T47D (cell line): ENCODE results near the gene TUBB2A.
"Not testable (repeated sequence)": the region's sequence is repeated elsewhere in the genome, so short reads cannot be mapped to it uniquely, and the experiment has no call there.

Experiments
- DNase-seq, 2 experiments: peaks; one replicate each; pipeline versions ENCODE4 v3.0.0 to v3.0.0-alpha.2; 2011 to 2012; ENCODE audit warnings: low read depth in 1 of 2, low spot score in 1 of 2
- JUND ChIP-seq: IDR thresholded peaks from 2 replicates; pipeline ENCODE4 v1.6.1; 2012; ENCODE audit warnings: low read depth
- in situ Hi-C: cut with HindIII; loops from 2 replicates; pipeline ENCODE4 v1.10.0; 2016; ENCODE audit warnings: low sequenced_read_pairs, low pct_unique_long_range_greater_than_20kb

TUBB2A gene

DNA sequence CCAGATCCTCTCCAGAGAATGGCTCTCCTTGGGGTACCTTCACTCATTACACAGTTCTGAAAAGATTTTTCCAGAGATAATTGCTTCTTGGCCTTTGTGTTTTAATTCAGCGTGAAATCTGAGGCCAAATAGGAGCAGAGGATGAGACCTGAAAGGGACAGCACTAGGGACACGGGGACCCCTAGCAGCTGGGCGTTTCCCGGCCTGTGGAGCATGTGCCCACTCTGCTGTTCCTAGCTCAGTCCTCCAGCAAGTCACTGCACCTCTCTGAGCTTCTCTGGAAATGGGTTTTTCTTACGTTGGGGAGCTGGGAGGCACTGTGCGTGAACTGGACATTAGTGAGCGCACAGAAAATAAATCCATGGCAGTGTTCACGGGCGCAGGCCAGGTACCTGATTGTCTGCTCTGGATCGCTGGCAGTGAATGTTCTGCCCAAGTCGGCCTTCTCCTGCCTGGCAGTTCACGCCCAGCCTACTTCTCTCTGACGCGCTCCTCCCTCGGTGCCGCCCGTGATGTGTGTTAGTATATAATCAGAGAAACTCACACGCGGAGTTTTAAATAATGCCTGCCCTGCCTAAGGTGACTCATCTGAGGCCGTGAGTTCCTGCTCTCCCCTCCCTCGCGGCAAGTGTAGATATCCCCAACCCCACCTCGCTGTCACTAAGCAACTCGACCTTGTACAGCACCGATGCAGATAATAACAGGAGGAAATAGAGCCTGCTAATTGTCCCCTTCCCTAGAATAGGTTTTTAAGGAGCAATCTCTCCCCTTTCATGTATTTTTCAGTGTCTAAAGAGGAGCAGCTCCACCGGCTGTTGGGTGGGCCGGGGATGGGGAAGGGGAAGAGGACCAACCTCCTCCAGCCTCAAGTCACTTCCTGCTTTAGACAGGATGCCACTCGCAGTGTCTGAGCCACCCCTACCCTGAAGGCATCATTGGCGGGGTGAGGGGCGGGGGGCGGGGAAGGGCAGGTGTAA lies 2.7 kb upstream of the TUBB2A start:
- no peak for DNase-seq
- no peak for TF ChIP-seq JUND
- in situ Hi-C loops, result no loop called here

DNA sequence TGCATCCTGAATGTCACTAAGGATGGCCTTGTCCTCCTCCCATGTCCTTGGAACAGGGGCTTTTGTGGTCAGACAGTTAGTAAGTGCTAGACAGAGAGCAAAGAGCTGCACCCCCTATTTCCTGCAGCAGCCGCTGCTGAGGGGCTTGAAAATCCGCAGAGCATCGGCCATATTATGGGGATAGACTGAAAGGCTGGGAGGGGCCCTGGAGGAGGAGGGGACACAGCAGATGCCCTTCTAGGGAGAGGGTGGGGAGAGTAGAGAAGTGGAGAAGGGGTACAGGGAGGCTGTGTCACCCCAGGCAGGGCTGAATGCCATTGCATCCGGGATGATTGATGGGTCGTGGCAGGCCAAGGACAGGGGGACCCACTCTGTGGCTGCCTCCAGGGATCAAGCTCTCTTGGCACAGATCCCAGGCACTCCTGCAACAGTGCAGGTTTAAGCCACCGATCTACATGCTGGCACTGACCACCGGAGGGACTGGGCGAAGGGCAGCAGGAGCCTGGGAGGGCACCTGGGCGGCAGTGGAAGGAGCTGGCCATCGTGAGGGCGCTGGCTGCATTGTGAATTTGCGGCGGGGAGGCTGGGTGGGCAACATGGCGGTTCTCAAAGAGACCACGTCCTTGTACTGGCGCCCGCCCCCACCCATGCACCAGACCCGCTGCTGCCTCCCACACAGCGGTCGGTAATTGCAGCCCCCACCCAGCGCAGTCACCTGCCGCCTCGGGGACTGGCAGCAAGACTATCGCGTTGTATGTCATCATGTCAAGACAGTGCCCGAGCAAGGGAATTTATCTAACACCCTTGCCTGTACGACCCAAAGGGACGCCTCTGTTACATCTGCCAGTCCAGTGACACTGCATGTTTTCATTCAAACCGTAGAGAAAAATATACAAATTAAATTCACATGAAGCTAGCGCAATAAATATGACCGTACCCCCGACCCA lies 887 bp downstream of the TUBB2A start:
- in situ Hi-C loops, result not testable (repeated sequence)
- peak in 1 of 2 experiments; percentile 27 for DNase-seq

DNA sequence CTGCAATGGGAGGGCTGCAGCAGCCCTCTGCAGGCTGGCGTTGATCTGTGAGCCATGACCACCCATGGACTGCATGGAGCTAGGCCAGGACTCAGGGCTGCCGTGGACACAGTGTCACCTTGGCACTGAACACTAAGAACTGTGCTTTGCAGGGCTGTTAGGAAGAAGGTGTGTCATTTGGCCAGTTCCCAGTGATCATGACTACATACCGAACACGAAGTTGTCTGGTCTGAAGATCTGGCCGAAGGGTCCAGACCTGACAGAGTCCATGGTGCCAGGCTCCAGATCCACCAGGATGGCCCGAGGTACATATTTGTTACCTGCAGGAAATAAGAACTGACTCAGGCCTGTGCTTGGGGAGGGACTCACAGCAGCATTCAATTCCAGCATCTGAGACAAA lies 1.9 kb downstream of the TUBB2A start:
- in situ Hi-C loops, DNase-seq: not testable (repeated sequence)

DNA sequence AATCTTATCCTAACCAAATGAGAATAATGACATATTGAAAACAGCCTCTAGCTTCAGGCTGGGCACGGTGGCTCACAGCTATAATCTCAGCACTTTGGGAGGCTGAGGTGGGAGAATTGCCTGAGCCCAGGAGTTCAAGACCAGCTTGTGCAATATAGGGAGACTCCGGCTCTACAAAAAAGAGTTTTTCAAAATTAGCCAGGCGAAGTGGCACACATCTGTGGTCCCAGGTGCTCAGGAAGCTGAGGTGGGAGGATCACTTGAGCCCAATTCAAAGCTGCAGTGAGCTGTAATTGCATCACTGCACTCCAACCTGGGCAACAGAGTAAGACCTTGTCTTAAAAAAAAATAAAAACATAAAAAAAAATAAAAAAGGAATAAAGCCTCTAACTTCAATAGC lies 4.7 kb downstream of the TUBB2A start:
- DNase-seq, result no peak
- in situ Hi-C loops, result no loop called here
- no peak for TF ChIP-seq JUND

GRCh38 chr6:3151691-3152090 lies 5.7 kb downstream of the TUBB2A start:
- in situ Hi-C loops, result no loop called here
- no peak for DNase-seq
- no peak for TF ChIP-seq JUND

GRCh38 chr6:3147914-3148757 lies 9.2 kb downstream of the TUBB2A start:
- no peak for TF ChIP-seq JUND
- no peak for DNase-seq
- in situ Hi-C loops, result no loop called here

GRCh38 chr6:3144571-3144970 lies 12.8 kb downstream of the TUBB2A start:
- TF ChIP-seq JUND, result no peak
- DNase-seq, result no peak
- in situ Hi-C loops, result no loop called here

GRCh38 chr6:3143158-3143557 lies 14.2 kb downstream of the TUBB2A start:
- DNase-seq, result no peak
- TF ChIP-seq JUND, result no peak
- in situ Hi-C loops, result no loop called here

DNA sequence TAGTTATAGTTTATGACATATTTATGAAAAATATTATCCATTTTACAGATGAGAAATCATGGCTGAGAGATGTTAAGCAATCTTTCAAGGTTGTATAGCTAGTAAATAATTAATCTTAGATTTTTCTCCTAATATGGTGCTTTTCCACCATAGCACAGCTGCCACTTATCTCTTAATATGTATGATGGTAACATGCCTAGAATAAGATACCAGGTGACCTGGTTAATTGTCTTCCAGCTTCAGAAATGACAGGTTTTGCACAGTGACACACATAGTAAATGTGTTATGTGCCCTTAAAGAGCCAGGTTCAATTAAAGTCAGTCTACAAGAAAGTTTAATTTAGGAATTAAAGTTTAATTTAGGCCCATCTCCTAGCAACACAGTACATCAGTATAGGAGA lies 14.8 kb downstream of the TUBB2A start:
- DNase-seq, result no peak
- TF ChIP-seq JUND, result no peak
- in situ Hi-C loops, result no loop called here

- in situ Hi-C loops, result no loop called here
- DNase-seq, result no peak
- TF ChIP-seq JUND, result no peak
Observed at GRCh38 chr6:3140201-3140600, 17.1 kb downstream of the TUBB2A start.

GRCh38 chr6:3139090-3139903 lies 18.0 kb downstream of the TUBB2A start:
- DNase-seq, result peak; percentile 54 to 84
- TF ChIP-seq JUND, result no peak
- in situ Hi-C loops, result no loop called here
